HG02884 (cell line): ENCODE results near the gene ARHGEF16.

ENCODE experiments used
- ATAC-seq: cut with Tn5 transposase; IDR thresholded peaks from one replicate; pipeline ENCODE4 v1.9.1; 2021; ENCODE audit warnings: mild to moderate bottlenecking, moderate library complexity; ENCODE audit not compliant: unreplicated experiment

ARHGEF16 gene

GRCh38 chr1:3420218-3420951 lies 34.1 kb upstream of the ARHGEF16 start:
- no peak for ATAC-seq

DNA sequence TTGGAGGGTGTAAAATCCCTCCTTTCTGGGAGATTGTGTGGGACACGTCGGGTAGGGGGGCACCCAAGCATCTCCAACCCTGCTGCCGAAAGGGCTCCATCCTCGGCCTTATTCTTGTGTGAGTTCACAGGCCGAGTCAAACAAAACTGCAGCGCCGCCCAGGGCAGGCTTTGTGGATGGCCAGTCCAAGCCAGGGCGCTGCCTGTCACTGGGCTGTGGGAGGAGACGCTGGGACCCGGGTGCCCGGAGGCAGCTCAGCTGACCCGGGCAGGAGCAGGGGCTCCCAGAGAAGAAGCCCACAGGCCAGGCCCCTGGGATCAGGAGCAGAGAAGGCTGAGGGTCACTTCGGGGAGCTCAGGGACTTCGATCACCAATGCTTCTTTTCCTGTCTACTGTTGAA lies 31.8 kb upstream of the ARHGEF16 start:
- ATAC-seq: no peak

DNA sequence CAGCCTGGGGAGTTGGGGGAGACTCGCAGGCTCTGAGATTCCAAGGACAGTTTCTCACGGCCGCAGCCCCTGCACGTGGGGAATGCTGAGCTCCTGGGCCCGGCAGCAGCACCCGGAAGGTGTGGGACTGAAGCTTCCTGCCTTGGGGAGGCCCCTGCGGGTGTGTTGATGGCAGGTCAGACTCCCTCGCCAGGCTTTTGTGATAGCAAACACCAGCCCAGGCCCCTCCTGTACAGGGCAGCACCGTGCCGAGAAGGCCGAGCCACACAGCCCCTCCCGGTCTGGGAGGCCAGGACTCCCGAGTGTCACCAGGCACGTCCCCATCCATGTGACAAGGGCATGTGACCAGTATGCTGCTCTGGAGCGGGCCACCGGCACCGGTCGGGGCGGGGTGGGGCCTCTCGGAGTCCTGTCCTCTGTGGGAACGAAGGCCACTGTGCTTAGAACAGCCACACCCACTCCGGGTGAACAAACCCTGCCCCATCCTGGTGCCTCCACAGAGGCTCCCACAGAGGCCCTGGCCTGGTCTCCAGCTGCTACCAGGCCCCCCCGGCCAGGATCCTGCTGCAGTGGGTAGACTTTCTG lies 31.1 kb upstream of the ARHGEF16 start:
- no peak for ATAC-seq

- no peak for ATAC-seq
Measured at GRCh38 chr1:3423896-3424611, 30.4 kb upstream of the ARHGEF16 start.

DNA sequence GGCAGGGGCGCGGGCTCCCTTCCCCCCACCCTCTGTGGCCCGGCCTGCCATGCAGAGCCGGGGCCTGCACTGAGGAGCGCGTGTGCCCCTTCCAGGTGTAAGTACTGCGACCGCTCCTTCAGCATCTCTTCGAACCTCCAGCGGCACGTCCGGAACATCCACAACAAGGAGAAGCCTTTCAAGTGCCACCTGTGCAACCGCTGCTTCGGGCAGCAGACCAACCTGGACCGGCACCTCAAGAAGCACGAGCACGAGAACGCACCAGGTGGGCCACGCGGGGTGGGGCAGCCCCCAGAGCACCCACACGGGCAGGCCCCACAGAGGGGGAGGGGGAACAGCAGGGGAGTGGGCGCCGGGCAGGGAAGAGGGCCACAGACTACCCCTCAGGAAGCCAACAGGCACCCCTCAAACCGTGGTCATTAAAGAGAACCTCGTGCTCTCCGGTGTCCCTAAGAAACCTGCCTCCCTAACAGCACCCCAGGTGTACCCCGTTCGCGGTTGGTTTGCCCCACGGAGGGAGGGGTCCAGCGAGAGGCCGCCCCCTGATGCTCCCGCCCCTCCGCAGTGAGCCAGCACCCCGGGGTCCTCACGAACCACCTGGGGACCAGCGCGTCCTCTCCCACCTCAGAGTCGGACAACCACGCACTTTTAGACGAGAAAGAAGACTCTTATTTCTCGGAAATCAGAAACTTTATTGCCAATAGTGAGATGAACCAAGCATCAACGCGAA lies 28.8 kb upstream of the ARHGEF16 start:
- ATAC-seq: no peak

DNA sequence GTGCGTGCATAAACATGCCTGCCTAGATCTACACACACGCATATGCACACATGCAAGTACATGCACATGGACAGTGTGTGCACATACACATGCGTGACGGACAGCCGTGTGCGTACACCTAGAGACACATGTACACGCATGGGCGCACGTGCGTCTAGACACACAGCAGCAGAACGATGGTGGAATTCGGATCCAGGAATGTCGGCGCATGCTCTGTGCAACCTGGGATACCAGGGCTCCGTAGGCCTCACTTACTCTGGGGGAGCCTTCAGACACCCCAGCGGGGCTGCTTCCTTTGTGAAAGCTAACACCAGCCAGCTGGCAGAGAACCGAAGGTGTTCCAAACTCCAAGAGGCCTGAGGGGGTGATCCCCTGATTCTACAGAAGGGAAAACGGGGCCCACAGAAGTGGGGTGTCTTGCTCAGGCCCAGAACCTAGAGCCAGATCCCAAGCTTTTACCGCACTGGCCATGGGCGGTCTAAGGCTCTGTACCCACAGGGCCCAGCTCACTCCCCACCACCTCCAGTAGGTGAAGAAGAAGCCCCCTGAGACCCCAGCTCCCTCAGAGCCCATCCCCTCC lies 27.4 kb upstream of the ARHGEF16 start:
- ATAC-seq: no peak

- no peak for ATAC-seq
Measured at GRCh38 chr1:3427711-3428704, 26.5 kb upstream of the ARHGEF16 start.

- no peak for ATAC-seq
Measured at GRCh38 chr1:3428899-3429298, 25.6 kb upstream of the ARHGEF16 start.

DNA sequence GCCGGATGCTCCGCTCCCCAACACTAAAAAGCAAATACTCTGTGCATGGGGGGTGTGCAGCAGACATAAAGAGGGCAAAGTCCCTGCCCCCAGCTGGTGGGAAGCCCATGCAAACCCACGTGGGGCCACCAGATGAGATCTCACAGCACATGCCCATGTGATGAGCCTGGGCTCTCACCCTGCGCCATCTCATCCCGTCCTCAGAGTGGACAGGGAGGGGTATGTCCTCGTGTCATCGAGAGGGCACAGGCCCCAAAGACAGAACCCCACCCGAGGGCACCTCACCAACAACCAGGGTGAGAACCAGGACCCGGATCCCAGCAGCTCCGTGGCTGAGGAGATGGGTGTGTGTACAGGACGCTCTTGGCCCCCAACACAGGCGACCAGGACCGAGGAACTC lies 25.1 kb upstream of the ARHGEF16 start:
- no peak for ATAC-seq

DNA sequence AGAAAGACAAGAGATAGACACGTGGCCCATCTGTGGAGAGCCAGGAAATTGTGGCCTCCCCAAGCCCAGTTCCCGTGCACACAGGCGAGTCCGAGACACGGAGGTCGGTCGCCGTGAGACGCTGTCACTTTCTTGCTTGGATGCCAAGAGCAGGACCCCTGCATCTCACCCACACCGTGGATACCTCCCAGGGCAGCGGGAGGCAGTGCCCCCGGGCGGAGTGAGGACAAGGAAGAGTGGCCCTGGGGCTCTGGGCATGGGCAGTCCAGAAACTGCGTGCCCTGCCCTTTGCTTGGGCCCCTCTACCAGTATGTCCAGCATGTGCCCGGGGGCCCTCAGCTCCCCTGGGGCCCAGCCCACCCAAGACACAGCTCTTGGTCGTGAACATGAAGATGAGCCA lies 24.7 kb upstream of the ARHGEF16 start:
- no peak for ATAC-seq

- ATAC-seq: no peak
Measured at GRCh38 chr1:3430406-3430805, 24.1 kb upstream of the ARHGEF16 start.

DNA sequence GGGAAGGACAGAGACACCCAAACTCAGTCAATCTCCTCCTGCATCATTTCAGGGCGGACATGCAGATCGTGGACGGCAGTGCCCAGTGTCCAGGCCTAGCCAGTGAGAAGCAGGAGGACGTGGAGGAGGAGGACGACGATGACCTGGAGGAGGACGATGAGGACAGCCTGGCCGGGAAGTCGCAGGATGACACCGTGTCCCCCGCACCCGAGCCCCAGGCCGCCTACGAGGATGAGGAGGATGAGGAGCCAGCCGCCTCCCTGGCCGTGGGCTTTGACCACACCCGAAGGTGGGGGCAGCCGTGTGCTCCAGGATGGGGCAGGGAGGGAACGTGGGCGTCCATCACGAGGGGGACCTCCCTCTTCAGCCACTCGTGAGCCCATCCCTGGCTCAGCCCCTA lies 23.6 kb upstream of the ARHGEF16 start:
- ATAC-seq: no peak

DNA sequence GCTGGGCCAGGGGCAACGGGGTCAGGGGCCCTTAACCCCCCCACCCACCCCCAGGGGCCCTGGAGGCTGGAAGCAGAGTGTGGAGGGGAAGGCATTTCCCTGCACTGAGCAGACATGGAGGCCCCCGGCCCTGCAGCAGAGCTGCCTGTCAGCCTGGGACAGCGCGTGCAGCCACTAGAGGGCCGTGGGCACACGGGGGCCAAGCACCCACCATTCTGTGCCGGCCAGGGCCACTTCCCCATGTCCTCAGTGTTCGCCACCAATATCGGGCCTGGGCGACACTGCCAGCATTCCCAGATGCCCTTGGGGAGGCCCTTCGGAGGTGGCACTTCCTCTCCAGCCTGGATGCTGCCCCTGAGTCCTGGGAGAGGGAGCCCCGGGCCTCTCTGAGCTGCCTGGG lies 23.2 kb upstream of the ARHGEF16 start:
- ATAC-seq: no peak

GRCh38 chr1:3431686-3432085 lies 22.8 kb upstream of the ARHGEF16 start:
- ATAC-seq: no peak

- ATAC-seq: no peak
Measured at GRCh38 chr1:3432306-3432705, 22.2 kb upstream of the ARHGEF16 start.

DNA sequence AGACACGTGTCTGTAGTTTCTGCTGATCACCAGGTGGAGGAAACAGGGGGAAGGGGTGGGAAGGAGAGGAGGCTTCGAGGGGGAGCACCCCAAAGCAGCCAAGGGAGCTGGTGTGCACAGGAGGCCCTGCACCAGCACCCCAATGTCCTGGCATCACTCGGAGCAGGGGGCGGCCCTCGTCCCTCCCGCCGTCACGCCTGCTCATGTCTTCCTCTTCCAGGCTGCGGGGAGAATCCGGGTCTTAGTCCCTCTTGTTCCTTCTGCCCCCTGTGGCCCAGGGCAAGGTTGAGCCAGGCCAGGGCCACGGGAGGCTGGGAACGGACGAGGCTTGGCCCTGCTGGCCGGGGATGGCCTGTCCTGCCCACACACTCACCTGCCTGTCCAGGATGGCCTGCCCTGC lies 21.4 kb upstream of the ARHGEF16 start:
- no peak for ATAC-seq

DNA sequence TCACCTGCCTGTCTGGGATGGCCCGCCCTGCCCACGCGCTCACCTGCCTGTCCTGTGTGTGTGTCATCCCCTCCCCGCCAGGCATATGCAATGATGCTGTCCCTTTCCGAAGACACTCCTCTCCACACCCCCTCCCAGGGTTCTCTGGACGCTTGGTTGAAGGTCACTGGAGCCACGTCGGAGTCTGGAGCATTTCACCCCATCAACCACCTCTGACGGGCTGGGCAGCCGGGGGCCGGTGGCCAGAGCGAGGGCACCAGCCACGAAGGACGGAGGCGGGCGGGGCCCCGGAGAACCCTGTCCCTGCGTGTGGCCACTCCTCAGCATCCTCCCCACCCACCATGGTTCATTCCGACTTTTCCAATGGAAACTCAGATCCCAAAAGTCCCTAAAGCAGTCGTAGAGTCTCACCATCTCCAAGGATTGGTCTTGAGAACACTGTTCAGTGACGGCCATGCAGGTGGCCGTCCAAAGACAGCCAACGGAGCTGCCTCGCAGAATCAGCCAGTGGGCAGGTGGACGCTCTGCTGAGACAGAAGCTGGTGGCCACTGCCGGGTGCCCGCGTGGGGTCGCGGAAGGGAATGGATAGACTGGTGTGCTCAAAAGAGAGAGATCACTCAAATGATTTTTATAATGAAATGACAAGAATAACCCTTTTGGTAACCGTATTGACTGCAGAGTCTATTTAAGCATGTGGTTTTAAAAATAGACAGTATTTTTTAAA lies 20.7 kb upstream of the ARHGEF16 start:
- no peak for ATAC-seq

GRCh38 chr1:3434406-3435110 lies 19.9 kb upstream of the ARHGEF16 start:
- no peak for ATAC-seq

DNA sequence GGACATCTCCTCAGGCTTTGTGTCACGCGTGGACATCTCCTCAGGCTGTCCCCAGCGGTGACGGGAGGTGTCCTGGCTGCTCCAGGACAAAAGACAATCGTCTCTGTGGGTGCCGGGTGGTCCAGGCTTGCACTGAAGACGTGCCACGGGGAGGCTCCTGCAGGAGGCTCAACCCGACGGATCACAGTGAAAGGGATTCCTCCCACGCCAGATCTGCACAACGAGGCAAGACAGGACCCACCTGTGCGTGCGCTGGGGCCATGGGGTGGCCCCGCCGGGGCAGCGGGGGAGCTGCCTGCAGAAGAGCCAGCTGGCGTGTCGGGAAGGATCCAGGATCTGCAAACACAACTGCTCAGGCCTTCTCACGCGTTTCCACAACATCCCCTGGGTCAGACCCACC lies 18.8 kb upstream of the ARHGEF16 start:
- ATAC-seq: no peak
